Trophoblast cell (in vitro differentiated cells and primary cell): Measurements from ENCODE around the gene MT1H.

ENCODE experiments used
- DNase-seq, 2 donors: peaks; one replicate each; pipeline ENCODE4 v3.0.0-alpha.2; 2016
- H2AFZ ChIP-seq: 2 replicates; pipeline ENCODE4 v1.6.1; 2013; ENCODE audit warnings: low read length, moderate library complexity, mild to moderate bottlenecking; ENCODE audit not compliant: insufficient read depth, poor library complexity
- H2AK5ac ChIP-seq: 2 replicates; pipeline ENCODE4 v1.6.1; 2013; ENCODE audit warnings: mild to moderate bottlenecking, low read length
- H2BK120ac ChIP-seq: 2 replicates; pipeline ENCODE4 v1.6.1; 2013; ENCODE audit warnings: low read length, mild to moderate bottlenecking, moderate library complexity; ENCODE audit not compliant: insufficient read depth, poor library complexity
- H2BK12ac ChIP-seq: 2 replicates; pipeline ENCODE4 v1.6.1; 2013; ENCODE audit warnings: mild to moderate bottlenecking, low read length, moderate library complexity
- H2BK5ac ChIP-seq: 2 replicates; pipeline ENCODE4 v1.6.1; 2013; ENCODE audit warnings: low read length, low read depth, moderate library complexity, mild to moderate bottlenecking; ENCODE audit not compliant: poor library complexity
- H3K14ac ChIP-seq: 2 replicates; pipeline ENCODE4 v1.6.1; 2013; ENCODE audit warnings: mild to moderate bottlenecking, low read length
- H3K18ac ChIP-seq: 2 replicates; pipeline ENCODE4 v1.6.1; 2013; ENCODE audit warnings: mild to moderate bottlenecking, low read length
- H3K23ac ChIP-seq: 2 replicates; pipeline ENCODE4 v1.6.1; 2013; ENCODE audit warnings: low read length
- H3K27ac ChIP-seq: 2 replicates; pipeline ENCODE4 v1.5.1; 2013; ENCODE audit warnings: low read depth, mild to moderate bottlenecking, inconsistent platforms, low read length, moderate library complexity
- H3K27me3 ChIP-seq: 2 replicates; pipeline ENCODE4 v1.6.1; 2013; ENCODE audit warnings: inconsistent platforms, mild to moderate bottlenecking, low read length, moderate library complexity; ENCODE audit not compliant: insufficient read depth
- H3K36me3 ChIP-seq, 2 experiments: 1 replicate in 1 of 2; 2 replicates in 1 of 2; pipeline ENCODE4 v1.6.1; 2013; ENCODE audit warnings: low read length in 2 of 2, mild to moderate bottlenecking in 2 of 2, moderate library complexity in 1 of 2; ENCODE audit not compliant: insufficient read depth in 2 of 2, control insufficient read depth in 1 of 2
- H3K4ac ChIP-seq: 2 replicates; pipeline ENCODE4 v1.6.1; 2013; ENCODE audit warnings: low read depth, mild to moderate bottlenecking, low read length, moderate library complexity
- H3K4me1 ChIP-seq, 2 experiments: 1 replicate in 1 of 2; 2 replicates in 1 of 2; pipeline ENCODE4 v1.6.1; 2013; ENCODE audit warnings: low read length in 2 of 2, mild to moderate bottlenecking in 2 of 2, moderate library complexity in 1 of 2; ENCODE audit not compliant: insufficient read depth in 2 of 2, control insufficient read depth in 1 of 2
- H3K4me2 ChIP-seq: 2 replicates; pipeline ENCODE4 v1.6.1; 2013; ENCODE audit warnings: inconsistent platforms, mild to moderate bottlenecking, low read length, moderate library complexity
- H3K4me3 ChIP-seq: 2 replicates; pipeline ENCODE4 v1.5.1; 2013; ENCODE audit warnings: mild to moderate bottlenecking, low read depth, low read length, inconsistent platforms
- H3K79me1 ChIP-seq: one replicate; pipeline ENCODE4 v1.6.1; 2013; ENCODE audit warnings: low read length
- H3K79me2 ChIP-seq: 2 replicates; pipeline ENCODE4 v1.6.1; 2013; ENCODE audit warnings: low read length, mild to moderate bottlenecking; ENCODE audit not compliant: control insufficient read depth, insufficient read depth, poor library complexity
- H3K9ac ChIP-seq: 2 replicates; pipeline ENCODE4 v1.6.1; 2013; ENCODE audit warnings: mild to moderate bottlenecking, low read length
- H3K9me3 ChIP-seq: 2 replicates; pipeline ENCODE4 v1.6.1; 2013; ENCODE audit warnings: low read depth, mild to moderate bottlenecking, control low read depth, inconsistent platforms, low read length; ENCODE audit not compliant: insufficient read depth
- H4K12ac ChIP-seq: 2 replicates; pipeline ENCODE4 v1.6.1; 2013; ENCODE audit warnings: low read depth, mild to moderate bottlenecking, low read length, moderate library complexity
- H4K8ac ChIP-seq: 2 replicates; pipeline ENCODE4 v1.6.1; 2013; ENCODE audit warnings: low read depth, mild to moderate bottlenecking, low read length, moderate library complexity
- H4K91ac ChIP-seq: one replicate; pipeline ENCODE4 v1.6.1; 2013; ENCODE audit warnings: low read depth, mild to moderate bottlenecking, low read length, moderate library complexity
- WGBS: extraction: QIAGEN DNeasy Blood & Tissue Kit; methylation state at CpG from one replicate; pipeline ENCODE4 v1.1.7; 2013; ENCODE audit warnings: missing lambda C conversion rate; ENCODE audit not compliant: insufficient read length, insufficient coverage; ENCODE audit errors: extremely low coverage; 5-methylcytosine and 5-hydroxymethylcytosine counted together

Gene MT1H

DNA sequence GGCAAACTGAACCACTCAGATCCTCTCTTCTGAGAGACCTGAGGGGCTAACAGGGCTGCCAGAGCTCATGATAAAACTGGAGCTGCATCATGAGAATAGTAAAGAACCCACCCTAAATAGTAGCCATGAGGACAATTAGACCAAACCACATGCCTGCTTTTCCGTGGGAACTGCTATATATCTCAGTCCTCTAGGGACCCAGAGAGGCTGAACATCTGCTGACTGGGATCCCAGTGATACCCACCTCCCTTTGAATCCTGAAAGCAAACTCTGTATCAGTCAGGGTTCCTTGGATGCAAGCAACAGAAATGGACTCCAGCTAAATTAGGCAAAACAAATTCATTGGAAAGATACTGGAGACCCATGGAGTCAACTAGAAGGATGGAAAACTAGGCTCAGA lies 19.1 kb downstream of the MT1H start:
- no peak overlapping the region for H2AK5ac ChIP-seq
- H3K79me1 ChIP-seq, result no peaks in the 10 kb centered on the region
- no peak for DNase-seq
- no peak overlapping the region for H3K4me2 ChIP-seq
- H4K91ac ChIP-seq, result no peak overlapping the region
- WGBS, result no CpG with 5 or more reads among the region's 1 CpG
- no peak overlapping the region for H2BK120ac ChIP-seq
- H3K27me3 ChIP-seq, result no peaks in the 10 kb centered on the region
- H3K4me1 ChIP-seq, result peaks cover 5 to 7% of the 10 kb centered on the region in 2 experiments
- H2BK5ac ChIP-seq, result no peak overlapping the region
- no peak overlapping the region for H2AFZ ChIP-seq
- no peak overlapping the region for H3K4ac ChIP-seq
- H3K14ac ChIP-seq, result no peak overlapping the region
- H3K27ac ChIP-seq, result no peak overlapping the region
- no peak overlapping the region for H3K9ac ChIP-seq
- no peak overlapping the region for H4K8ac ChIP-seq
- H3K18ac ChIP-seq, result no peak overlapping the region
- peaks cover 5% of the 10 kb centered on the region for H3K9me3 ChIP-seq
- no peak overlapping the region for H4K12ac ChIP-seq
- H3K4me3 ChIP-seq, result no peak overlapping the region
- no peaks in the 10 kb centered on the region for H3K79me2 ChIP-seq
- H2BK12ac ChIP-seq, result no peak overlapping the region
- H3K36me3 ChIP-seq, result no peaks in the 10 kb centered on the region
- no peak overlapping the region for H3K23ac ChIP-seq

GRCh38 chr16:56689171-56689570 lies 19.6 kb downstream of the MT1H start:
- Histone ChIP-seq H2BK5ac (no peak overlapping the region), H3K36me3 (no peaks in the 10 kb centered on the region), H3K9ac (no peak overlapping the region), H3K23ac (no peak overlapping the region), H3K4ac (no peak overlapping the region), H2BK12ac (no peak overlapping the region), H3K79me2 (no peaks in the 10 kb centered on the region), H4K91ac (no peak overlapping the region), H3K18ac (no peak overlapping the region), H4K12ac (no peak overlapping the region), H3K27ac (no peak overlapping the region), H2BK120ac (no peak overlapping the region), H4K8ac (no peak overlapping the region), H3K9me3 (peaks cover 5% of the 10 kb centered on the region), H3K79me1 (no peaks in the 10 kb centered on the region), H2AFZ (no peak overlapping the region), H3K4me1 (peaks cover 5 to 7% of the 10 kb centered on the region in 2 experiments), H3K4me2 (no peak overlapping the region), H3K4me3 (no peak overlapping the region), H3K14ac (no peak overlapping the region), H3K27me3 (no peaks in the 10 kb centered on the region), H2AK5ac (no peak overlapping the region)
- DNase-seq, result peak; percentile 43 to 69
- no CpG with 5 or more reads among the region's 3 CpGs for WGBS

GRCh38 chr16:56690420-56691122 lies 21.0 kb downstream of the MT1H start:
- Histone ChIP-seq H3K4ac (no peak overlapping the region), H3K9ac (no peak overlapping the region), H3K27ac (no peak overlapping the region), H2AFZ (no peak overlapping the region), H3K9me3 (peaks cover 5% of the 10 kb centered on the region), H3K18ac (no peak overlapping the region), H3K4me2 (no peak overlapping the region), H2BK12ac (no peak overlapping the region), H3K27me3 (no peaks in the 10 kb centered on the region), H3K79me2 (no peaks in the 10 kb centered on the region), H3K4me3 (no peak overlapping the region), H4K8ac (no peak overlapping the region), H3K14ac (no peak overlapping the region), H2BK5ac (no peak overlapping the region), H3K36me3 (no peaks in the 10 kb centered on the region), H3K79me1 (no peaks in the 10 kb centered on the region), H3K4me1 (peaks cover 5 to 7% of the 10 kb centered on the region in 2 experiments), H3K23ac (no peak overlapping the region), H4K91ac (no peak overlapping the region), H2AK5ac (no peak overlapping the region), H2BK120ac (no peak overlapping the region), H4K12ac (no peak overlapping the region)
- no CpG with 5 or more reads among the region's 4 CpGs for WGBS
- no peak for DNase-seq

GRCh38 chr16:56691885-56692284 lies 22.3 kb downstream of the MT1H start:
- no peak overlapping the region for H2BK12ac ChIP-seq
- H3K27ac ChIP-seq, result no peak overlapping the region
- WGBS, result no CpG with 5 or more reads among the region's 4 CpGs
- H2AFZ ChIP-seq, result no peak overlapping the region
- H3K4me2 ChIP-seq, result no peak overlapping the region
- no peak overlapping the region for H3K4me3 ChIP-seq
- H3K14ac ChIP-seq, result no peak overlapping the region
- H2BK5ac ChIP-seq, result no peak overlapping the region
- H3K4me1 ChIP-seq, result peaks cover 5 to 7% of the 10 kb centered on the region in 2 experiments
- H3K23ac ChIP-seq, result no peak overlapping the region
- H3K27me3 ChIP-seq, result no peaks in the 10 kb centered on the region
- H4K91ac ChIP-seq, result no peak overlapping the region
- H3K9me3 ChIP-seq, result peaks cover 5% of the 10 kb centered on the region
- H4K12ac ChIP-seq, result no peak overlapping the region
- no peak overlapping the region for H2AK5ac ChIP-seq
- no peaks in the 10 kb centered on the region for H3K79me1 ChIP-seq
- no peak overlapping the region for H3K18ac ChIP-seq
- H3K79me2 ChIP-seq, result no peaks in the 10 kb centered on the region
- DNase-seq, result peak; percentile 96 to 97
- no peaks in the 10 kb centered on the region for H3K36me3 ChIP-seq
- H4K8ac ChIP-seq, result no peak overlapping the region
- no peak overlapping the region for H3K4ac ChIP-seq
- H2BK120ac ChIP-seq, result no peak overlapping the region
- no peak overlapping the region for H3K9ac ChIP-seq
